ENCODE measurements around the gene C11orf86.

DNA sequence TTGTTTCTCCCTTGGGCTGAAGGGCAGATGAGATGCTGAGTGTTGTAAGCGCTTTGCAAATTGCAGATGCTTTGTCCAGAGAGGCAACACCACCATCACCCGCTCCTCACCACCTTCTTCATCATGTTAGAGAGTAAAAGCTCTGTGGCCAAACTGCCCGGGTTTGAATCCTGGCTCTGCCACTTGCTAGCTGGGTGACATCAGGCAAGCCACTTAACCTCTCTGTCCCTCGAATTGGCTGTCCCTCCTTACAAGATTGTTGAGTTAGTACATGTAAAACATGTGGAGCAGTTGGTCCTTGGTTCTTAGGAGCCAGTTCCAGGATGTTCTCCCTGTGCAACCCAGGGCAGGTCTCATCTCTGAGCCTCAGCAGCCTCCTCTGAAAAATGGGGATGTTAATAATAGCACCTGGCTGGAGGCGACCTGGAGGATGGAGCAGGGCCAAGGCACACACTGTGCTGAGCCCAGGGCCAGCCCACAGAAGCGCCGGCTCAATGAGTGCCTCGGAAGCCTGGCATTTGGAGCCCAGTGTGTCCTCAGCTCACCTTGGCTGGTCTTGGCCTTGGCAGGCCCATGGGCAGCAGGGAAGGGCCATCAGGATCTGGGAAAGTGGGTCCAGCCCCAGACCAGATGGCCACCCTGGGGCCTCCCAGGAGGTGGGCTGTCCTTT is 10.5 kb downstream of the C11orf86 start:
- TF ChIP-seq TCF7L2 (IDR thresholded peaks at IDR 0.05; ENCODE audit: low read depth, low read length): no peak
- TF ChIP-seq POLR2AphosphoS5 (IDR thresholded peaks at IDR 0.05; ENCODE audit: low read depth, low read length): no peak
- TF ChIP-seq, protein P1, sequence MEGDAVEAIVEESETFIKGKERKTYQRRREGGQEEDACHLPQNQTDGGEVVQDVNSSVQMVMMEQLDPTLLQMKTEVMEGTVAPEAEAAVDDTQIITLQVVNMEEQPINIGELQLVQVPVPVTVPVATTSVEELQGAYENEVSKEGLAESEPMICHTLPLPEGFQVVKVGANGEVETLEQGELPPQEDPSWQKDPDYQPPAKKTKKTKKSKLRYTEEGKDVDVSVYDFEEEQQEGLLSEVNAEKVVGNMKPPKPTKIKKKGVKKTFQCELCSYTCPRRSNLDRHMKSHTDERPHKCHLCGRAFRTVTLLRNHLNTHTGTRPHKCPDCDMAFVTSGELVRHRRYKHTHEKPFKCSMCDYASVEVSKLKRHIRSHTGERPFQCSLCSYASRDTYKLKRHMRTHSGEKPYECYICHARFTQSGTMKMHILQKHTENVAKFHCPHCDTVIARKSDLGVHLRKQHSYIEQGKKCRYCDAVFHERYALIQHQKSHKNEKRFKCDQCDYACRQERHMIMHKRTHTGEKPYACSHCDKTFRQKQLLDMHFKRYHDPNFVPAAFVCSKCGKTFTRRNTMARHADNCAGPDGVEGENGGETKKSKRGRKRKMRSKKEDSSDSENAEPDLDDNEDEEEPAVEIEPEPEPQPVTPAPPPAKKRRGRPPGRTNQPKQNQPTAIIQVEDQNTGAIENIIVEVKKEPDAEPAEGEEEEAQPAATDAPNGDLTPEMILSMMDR (IDR thresholded peaks at IDR 0.05): no peak
